Neural progenitor cell (in vitro differentiated cells): ENCODE measurements around the gene ACMSD.

Source experiments
- EZH2 ChIP-seq: fragments of 200-600 bp; sonication (generic); IDR thresholded peaks from 2 replicates; pipeline ENCODE4 v1.6.1; 2017; ENCODE audit warnings: antibody characterized with exemption, mild to moderate bottlenecking, moderate library complexity
- EZH2phosphoT487 ChIP-seq: fragments of 200-600 bp; sonication (generic); IDR thresholded peaks from 2 replicates; pipeline ENCODE4 v1.6.1; 2017; ENCODE audit warnings: antibody characterized with exemption
- TF ChIP-seq, protein P1 (sequence below): fragments of 200-600 bp; sonication (generic); IDR thresholded peaks from 2 replicates; pipeline ENCODE4 v1.5.1; 2017; ENCODE audit warnings: antibody characterized with exemption, mild to moderate bottlenecking

DNA sequence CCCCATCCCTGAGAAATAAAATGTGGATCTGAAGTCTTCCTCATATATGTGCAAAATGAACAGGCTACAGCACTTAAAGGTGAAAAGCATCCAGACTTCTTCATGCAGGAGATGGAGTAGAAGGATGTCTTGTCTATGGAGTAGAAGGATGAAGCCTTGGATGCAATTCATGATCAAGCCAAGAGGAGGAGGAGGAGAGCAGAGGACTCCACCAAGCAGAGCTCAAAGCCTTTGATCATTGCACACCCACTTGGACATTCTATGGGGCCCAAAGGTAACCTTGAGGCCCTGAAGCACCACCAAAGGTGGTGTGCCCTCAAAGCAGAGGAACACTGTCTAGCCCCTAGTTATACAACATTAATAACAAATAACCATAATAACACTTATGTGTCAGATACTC lies 17.3 kb downstream of the ACMSD start:
- TF ChIP-seq, protein P1, sequence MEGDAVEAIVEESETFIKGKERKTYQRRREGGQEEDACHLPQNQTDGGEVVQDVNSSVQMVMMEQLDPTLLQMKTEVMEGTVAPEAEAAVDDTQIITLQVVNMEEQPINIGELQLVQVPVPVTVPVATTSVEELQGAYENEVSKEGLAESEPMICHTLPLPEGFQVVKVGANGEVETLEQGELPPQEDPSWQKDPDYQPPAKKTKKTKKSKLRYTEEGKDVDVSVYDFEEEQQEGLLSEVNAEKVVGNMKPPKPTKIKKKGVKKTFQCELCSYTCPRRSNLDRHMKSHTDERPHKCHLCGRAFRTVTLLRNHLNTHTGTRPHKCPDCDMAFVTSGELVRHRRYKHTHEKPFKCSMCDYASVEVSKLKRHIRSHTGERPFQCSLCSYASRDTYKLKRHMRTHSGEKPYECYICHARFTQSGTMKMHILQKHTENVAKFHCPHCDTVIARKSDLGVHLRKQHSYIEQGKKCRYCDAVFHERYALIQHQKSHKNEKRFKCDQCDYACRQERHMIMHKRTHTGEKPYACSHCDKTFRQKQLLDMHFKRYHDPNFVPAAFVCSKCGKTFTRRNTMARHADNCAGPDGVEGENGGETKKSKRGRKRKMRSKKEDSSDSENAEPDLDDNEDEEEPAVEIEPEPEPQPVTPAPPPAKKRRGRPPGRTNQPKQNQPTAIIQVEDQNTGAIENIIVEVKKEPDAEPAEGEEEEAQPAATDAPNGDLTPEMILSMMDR: no peak
- TF ChIP-seq EZH2: no peak
- TF ChIP-seq EZH2phosphoT487: no peak
